Ecto neural progenitor cell (in vitro differentiated cells): Measurements from ENCODE around the gene PTPRE.

Source experiments
- DNase-seq: peaks from one replicate; pipeline ENCODE4 v3.0.0-alpha.2; 2018; ENCODE audit warnings: low spot score

PTPRE gene, protein sequence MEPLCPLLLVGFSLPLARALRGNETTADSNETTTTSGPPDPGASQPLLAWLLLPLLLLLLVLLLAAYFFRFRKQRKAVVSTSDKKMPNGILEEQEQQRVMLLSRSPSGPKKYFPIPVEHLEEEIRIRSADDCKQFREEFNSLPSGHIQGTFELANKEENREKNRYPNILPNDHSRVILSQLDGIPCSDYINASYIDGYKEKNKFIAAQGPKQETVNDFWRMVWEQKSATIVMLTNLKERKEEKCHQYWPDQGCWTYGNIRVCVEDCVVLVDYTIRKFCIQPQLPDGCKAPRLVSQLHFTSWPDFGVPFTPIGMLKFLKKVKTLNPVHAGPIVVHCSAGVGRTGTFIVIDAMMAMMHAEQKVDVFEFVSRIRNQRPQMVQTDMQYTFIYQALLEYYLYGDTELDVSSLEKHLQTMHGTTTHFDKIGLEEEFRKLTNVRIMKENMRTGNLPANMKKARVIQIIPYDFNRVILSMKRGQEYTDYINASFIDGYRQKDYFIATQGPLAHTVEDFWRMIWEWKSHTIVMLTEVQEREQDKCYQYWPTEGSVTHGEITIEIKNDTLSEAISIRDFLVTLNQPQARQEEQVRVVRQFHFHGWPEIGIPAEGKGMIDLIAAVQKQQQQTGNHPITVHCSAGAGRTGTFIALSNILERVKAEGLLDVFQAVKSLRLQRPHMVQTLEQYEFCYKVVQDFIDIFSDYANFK

DNA sequence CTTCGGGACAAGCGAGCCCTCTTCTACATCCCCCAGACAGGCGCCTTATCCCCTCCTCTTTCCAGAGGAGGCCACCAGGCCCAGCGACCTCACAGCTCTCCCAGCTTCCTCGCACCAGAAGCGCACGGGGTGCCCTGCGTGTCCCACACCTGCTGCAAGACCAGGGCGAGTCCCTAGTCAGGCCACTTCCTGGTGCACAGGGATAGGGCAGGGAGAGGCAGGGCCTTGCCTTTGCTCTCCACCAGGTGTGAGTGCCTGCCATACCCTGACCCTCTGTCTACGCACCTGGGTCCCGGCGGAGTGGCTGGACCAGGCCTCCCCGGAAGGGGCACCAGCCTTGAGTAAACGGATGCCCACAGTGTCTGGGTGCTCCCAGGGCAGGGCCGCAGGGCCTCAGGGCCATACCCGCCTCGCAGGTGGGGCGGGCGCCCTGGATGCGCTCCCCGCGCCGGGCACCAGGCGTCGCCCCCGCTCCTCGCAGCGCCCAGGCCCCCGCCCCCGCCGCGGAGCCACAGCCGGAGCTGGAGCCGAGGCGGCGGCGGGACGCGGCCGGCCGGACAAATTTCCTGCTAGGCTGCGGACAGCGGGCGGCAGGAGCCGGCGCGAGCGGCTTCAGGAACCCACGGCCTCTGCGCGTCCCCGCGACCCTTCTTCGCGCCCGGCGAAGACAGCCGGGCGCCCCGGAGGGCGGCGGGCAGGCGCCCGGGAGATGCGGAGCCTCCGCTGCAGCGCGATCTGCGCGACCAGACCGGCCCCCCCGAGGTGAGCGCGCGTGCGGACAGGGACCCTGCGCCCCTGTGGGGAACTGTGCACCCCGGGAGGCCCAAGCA lies at the start of gene PTPRE:
Gene PTPRE, plus strand, starts transcription at position 556 of the 830 bp plus-strand sequence. CDS start 133,779 bp downstream, outside the sequence.
- DNase-seq = peak; percentile 85

- no peak for DNase-seq
These were observed 46.3 kb upstream of the PTPRE start for GRCh38 chr10:127860592-127860991.

DNA sequence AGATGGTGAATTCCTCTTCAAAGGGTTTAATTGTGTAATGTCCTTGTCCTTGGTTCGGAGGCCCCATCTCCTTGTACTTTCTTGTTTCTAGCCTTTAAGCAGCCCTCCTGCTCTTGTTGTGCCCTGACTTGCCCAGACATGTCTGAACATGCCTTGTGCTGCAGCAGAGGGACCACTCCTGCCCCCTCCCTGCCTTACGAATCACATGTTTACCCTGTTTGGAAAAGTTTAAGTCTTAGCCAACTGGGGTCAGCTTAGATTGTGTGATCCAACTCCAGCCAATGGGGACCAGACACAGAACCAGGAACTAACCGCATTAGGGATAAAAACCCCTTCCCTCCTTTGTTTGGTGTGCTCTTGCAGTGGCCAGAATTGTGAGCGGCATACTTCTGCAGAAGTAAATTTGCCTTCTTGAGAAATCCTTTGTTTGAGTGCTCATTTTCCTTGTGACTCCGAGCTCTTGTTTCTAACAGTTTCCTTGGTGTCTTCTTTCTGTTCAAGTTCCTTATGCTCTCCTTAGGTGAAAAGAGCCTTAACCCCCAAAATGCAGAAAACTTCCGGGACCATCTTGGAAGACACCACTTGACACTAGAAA lies 43.6 kb upstream of the PTPRE start:
- DNase-seq = no peak

DNA sequence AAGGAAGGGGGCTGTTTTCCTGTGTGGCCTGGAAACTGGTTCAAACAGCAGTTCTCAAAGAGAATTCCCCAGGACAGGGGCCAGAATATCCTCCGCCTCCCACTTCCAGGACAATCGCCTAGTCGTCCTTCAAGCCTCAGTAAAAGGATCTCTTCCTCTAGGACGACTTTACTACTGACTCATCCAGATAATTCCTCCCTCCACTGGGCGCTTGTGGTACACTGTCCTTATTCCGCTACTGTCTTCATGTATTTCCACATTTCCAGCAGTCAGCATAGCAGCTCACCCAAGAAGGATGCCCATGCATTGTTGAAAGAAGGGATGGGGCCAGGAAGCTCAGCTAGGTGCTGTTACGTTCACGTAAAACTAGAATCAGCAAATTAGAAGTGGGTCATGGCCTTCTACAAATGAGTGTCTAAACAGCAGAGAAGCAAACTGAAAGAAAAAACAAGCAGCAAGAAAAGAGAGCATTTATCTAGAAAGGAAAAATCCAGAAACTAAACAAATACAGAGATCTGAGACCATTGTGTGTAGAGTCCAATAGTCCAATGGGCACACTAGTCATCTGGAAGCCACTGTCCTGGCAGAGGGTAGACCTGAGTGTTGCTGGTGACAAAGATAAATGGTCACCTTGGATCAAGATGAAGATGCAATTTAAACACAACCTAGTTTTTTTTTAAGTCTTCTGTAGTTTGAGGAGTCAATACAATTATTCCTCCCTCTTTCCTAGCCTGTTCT lies 40.5 kb upstream of the PTPRE start:
- no peak for DNase-seq

DNA sequence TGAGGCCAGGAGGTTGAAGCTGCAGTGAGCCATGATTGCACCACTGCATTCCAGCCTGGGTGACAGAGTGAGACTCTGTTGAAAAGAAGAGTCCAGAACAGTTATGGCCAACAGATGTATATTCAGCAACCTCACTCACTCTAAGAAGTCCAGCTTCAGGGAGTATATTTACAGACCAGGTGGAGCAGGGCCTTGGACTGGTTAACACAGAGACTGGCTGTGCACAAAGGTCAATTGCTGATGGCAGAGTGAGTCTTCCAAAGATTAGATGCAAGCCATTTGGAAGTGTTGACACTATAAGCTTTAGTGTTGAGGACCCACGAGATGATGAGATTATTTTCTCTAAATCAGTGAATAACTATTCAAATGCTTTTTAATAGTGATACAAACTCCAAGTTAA lies 39.1 kb upstream of the PTPRE start:
- DNase-seq = no peak

GRCh38 chr10:127869329-127869728 lies 37.6 kb upstream of the PTPRE start:
- no peak for DNase-seq

DNA sequence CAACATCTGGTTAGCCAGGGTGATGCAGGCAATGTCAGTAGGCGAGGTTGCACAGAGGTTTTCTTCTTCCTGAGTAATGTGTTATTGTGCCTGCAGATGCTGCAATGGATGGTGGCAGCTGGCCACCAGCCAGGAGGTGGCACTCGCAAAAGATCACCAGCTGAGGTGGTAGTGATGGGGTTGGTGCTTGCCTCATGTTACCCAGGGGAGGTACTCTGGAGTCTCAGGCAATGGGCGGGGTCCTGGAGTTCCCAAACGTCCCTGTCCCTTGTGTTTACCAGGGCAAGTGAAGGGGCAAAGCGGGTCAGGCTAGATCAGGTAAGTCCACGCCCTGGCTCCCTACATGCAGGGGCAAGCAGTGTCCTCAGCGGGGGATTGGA lies 35.3 kb upstream of the PTPRE start:
- no peak for DNase-seq

DNA sequence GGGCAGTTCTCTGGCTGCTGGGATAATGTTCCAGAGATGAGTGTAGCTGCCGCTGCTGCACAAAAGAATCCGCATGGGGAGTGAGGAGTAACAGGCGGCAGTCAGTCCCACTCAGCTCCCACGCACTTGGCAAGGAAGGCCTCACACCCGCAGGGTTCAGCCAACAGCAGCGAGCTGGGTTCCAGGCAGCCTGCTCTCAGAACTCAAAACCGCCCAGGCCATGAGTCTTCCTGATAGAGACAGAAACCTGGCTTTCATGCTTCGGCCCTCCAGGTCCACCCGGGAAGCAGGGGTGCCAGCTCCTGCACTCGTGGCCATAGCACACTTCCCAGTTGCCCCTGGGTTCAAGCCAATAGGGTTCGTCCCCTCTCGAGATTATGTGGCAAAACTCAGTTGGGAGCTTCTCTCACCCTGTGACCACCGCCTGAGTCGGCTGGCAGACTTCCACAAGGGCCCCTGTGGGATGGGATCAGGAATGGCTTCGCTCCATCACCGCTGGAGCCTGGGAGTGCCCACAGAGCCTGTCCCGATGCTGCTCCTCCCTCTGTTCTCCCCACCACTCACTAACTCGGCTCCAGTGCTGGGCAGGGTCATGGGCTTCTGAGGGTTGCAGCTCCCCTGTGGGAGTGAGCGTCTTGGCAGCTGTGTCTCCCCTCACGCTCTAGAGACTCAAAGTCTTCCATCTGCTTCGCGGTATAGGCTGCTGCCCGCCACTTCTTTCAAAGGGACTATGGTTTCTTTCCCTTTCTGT lies 34.7 kb upstream of the PTPRE start:
- DNase-seq = peak; percentile 41

DNA sequence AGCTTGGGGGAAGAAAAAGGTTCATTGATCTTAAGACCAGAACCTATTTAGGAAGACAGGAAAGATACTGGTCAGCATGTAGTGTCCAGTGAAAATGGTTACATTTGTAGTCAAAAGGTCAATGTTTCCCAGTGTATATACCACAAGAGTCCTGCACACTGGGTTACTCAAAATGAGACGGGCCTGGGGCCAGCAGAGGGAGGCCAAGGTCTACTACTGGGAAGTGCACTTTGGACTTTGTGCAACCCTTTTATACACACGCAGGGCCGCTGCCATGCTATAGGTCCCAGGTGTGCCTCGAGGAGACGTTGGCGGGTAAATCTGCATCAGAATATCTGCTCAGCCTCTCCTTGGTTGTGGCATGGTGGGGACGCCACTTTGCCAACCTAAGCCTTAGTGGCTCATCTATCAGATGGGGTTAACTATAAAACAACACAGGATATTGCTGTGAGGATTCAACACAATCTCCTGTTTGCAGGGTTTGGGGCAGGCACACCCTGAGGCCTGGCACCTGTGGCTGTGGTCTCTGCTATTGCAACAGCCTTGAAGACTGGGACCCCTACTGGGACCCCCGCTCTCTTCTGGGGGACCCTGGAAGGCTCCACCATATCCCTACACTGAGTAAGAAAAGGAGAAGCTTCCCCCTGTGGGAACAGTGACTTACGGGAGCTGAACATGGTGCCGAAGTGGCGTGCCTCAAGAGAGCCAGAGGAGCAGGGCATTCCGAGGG lies 33.9 kb upstream of the PTPRE start:
- DNase-seq = peak; percentile 19

- DNase-seq = no peak
These were observed 32.9 kb upstream of the PTPRE start for GRCh38 chr10:127873901-127874470.

GRCh38 chr10:127874671-127875448 lies 32.0 kb upstream of the PTPRE start:
- no peak for DNase-seq

GRCh38 chr10:127875449-127875765 lies 31.5 kb upstream of the PTPRE start:
- no peak for DNase-seq

- no peak for DNase-seq
These were observed 31.0 kb upstream of the PTPRE start for GRCh38 chr10:127875916-127876315.

DNA sequence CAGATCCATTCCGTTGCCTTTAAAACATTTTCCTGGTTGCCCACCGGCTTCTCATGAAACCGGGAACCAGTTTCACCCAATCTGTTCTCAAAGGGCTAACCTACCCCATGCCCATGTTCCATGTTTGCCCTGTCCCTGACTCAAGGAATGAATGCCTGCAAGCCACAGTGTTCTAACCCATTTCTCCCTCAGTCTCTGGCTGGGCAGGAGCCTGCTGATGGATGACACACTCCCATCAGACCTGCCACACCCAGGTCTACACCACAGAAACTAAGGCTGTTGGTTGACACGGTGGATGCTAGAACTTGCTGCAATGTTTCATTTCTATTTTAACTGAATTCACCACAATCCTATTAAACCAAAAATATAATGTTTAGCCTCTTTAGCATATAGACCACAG lies 29.8 kb upstream of the PTPRE start:
- no peak for DNase-seq

GRCh38 chr10:127877699-127878098 lies 29.2 kb upstream of the PTPRE start:
- DNase-seq = no peak

GRCh38 chr10:127878475-127879055 lies 28.3 kb upstream of the PTPRE start:
- no peak for DNase-seq

- no peak for DNase-seq
These were observed 26.3 kb upstream of the PTPRE start for GRCh38 chr10:127880557-127880956.

GRCh38 chr10:127881262-127881661 lies 25.6 kb upstream of the PTPRE start:
- no peak for DNase-seq

DNA sequence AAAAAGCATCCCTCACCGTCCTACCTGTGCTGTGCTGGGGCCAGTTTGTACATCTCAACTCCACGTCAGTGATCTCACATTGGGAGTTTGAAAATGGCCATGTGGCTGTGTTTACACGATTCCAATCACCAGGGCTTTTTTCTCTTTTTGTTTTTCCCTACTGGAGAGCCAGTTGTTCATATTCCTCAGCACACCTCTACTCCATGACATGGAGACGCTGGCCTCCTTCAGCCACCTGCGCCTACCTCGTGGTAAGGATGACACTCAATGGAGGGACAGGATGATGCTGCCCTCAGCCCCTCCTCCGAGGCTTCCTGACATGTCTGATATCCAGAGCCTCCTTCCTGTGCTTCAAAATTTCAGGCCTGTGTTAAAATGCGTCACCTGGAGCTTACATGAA lies 24.5 kb upstream of the PTPRE start:
- DNase-seq = no peak
